ENCODE measurements around the gene SLU7. TPM values are rescaled to one million over a fixed set of nuclear protein-coding genes. Genes with fewer than 3 reads are reported as not detected.

Gene SLU7
- total RNA-seq, 2 donors from 2014 or later = 31.5 to 48.8 TPM

- no peaks in the 10 kb centered on the region for H3K36me3 ChIP-seq
- no peak overlapping the region for H3K4me3 ChIP-seq
- intact Hi-C loops (cut with DNase I) = loop anchor here (5.0 kb wide), 1 partner anchor 54 kb away; no protein-coding TSS in a partner anchor
- H3K27ac ChIP-seq = no peak overlapping the region
- no peaks in the 10 kb centered on the region for H3K9me3 ChIP-seq
- TF ChIP-seq CTCF (IDR thresholded peaks at IDR 0.05) = no peak
- H3K27me3 ChIP-seq = no peaks in the 10 kb centered on the region
- H3K4me1 ChIP-seq = no peaks in the 10 kb centered on the region
- DNase-seq = no peak
- no peak overlapping the region for H3K9ac ChIP-seq (ENCODE audit: low read depth in 2 of 2, low read length in 2 of 2)
Measured at GRCh38 chr5:160453751-160454150, 34.9 kb upstream of the SLU7 start.

- intact Hi-C loops (cut with DNase I) = loop anchor here (5.0 kb wide), 1 partner anchor 55 kb away; no protein-coding TSS in a partner anchor
- no peaks in the 10 kb centered on the region for H3K27me3 ChIP-seq
- no peaks in the 10 kb centered on the region for H3K9me3 ChIP-seq
- no peak overlapping the region for H3K9ac ChIP-seq (ENCODE audit: low read depth in 2 of 2, low read length in 2 of 2)
- no peaks in the 10 kb centered on the region for H3K4me1 ChIP-seq
- TF ChIP-seq CTCF (IDR thresholded peaks at IDR 0.05) = no peak
- H3K4me3 ChIP-seq = no peak overlapping the region
- H3K36me3 ChIP-seq = no peaks in the 10 kb centered on the region
- H3K27ac ChIP-seq = no peak overlapping the region
- no peak for DNase-seq
Measured at GRCh38 chr5:160452795-160453194, 33.9 kb upstream of the SLU7 start.

DNA sequence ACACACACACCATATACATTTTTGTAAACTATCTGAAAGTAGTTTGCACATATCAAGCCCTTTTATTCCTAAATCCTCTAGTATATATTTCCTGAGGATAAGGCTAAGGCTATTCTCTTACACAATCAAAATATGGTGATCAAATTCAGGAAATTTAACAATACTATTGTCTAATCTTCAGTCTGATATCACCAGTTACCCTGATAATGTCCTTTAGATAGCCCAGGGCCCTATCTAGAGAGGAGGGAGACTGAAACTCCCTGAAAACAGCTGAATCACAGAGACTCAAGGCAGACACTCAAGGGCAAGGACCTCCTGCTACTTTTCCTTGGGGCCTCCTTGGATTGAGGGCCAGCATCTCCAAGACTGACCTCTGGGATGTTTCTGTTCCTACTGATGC lies 33.2 kb upstream of the SLU7 start:
- H3K9me3 ChIP-seq = no peaks in the 10 kb centered on the region
- H3K9ac ChIP-seq (ENCODE audit: low read depth in 2 of 2, low read length in 2 of 2) = no peak overlapping the region
- H3K4me1 ChIP-seq = no peaks in the 10 kb centered on the region
- H3K27me3 ChIP-seq = no peaks in the 10 kb centered on the region
- intact Hi-C loops (cut with DNase I) = loop anchor here (5.0 kb wide), 1 partner anchor 55 kb away; no protein-coding TSS in a partner anchor
- no peaks in the 10 kb centered on the region for H3K36me3 ChIP-seq
- no peak overlapping the region for H3K27ac ChIP-seq
- H3K4me3 ChIP-seq = no peak overlapping the region
- no peak for TF ChIP-seq CTCF (IDR thresholded peaks at IDR 0.05)
- DNase-seq = no peak

DNA sequence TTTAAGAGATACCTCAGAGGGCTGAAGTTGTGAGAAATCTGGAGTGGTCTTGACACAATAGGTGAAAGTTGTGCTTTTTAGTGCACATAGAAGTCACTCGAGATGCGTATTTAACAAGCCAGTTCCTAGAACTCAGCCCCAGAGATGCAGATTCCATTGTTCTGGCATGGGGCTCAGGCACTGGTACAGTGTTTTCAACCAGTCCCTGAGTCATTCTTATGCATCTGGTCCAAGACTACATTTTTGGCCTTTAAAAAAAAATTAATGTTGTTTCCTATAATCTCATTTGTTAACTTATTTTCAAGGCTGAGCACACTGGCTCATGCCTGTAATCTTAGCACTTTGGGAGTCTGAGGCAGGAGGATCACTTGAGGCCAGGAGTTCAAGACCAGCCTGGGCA lies 32.4 kb upstream of the SLU7 start:
- Histone ChIP-seq H3K9ac (ENCODE audit: low read depth in 2 of 2, low read length in 2 of 2) (no peak overlapping the region), H3K4me3 (no peak overlapping the region), H3K4me1 (no peaks in the 10 kb centered on the region), H3K9me3 (no peaks in the 10 kb centered on the region), H3K36me3 (no peaks in the 10 kb centered on the region), H3K27ac (no peak overlapping the region), H3K27me3 (no peaks in the 10 kb centered on the region)
- DNase-seq = no peak
- intact Hi-C loops (cut with DNase I) = loop anchor here (5.0 kb wide), 1 partner anchor 56 kb away; no protein-coding TSS in a partner anchor
- TF ChIP-seq CTCF (IDR thresholded peaks at IDR 0.05) = no peak

GRCh38 chr5:160450164-160450932 lies 31.5 kb upstream of the SLU7 start:
- intact Hi-C loops (cut with DNase I) = loop anchor here (5.0 kb wide), 1 partner anchor 57 kb away; no protein-coding TSS in a partner anchor
- no peaks in the 10 kb centered on the region for H3K4me1 ChIP-seq
- no peak overlapping the region for H3K4me3 ChIP-seq
- H3K9me3 ChIP-seq = no peaks in the 10 kb centered on the region
- no peak overlapping the region for H3K27ac ChIP-seq
- no peaks in the 10 kb centered on the region for H3K27me3 ChIP-seq
- DNase-seq = no peak
- TF ChIP-seq CTCF (IDR thresholded peaks at IDR 0.05) = no peak
- no peak overlapping the region for H3K9ac ChIP-seq (ENCODE audit: low read depth in 2 of 2, low read length in 2 of 2)
- no peaks in the 10 kb centered on the region for H3K36me3 ChIP-seq
